Thoracic aorta (tissue), 2 donors: Measurements from ENCODE around the gene TAF1D. TPM values are rescaled to one million over a fixed set of nuclear protein-coding genes. Genes with fewer than 3 reads are reported as not detected.
A peak's percentile ranks its signal among the peaks of the same experiment; 100 is the strongest.

ENCODE experiments used
- ATAC-seq: fragments of 150-250 bp; one replicate; pipeline ENCODE4 v1.8.0; 2017; ENCODE audit warnings: low read depth; ENCODE audit not compliant: insufficient number of reproducible peaks, low FRiP score
- DNase-seq: peaks from one replicate; pipeline ENCODE4 v3.0.0-alpha.2; 2020; ENCODE audit warnings: low spot score
- H3K27ac ChIP-seq, 2 donors: fragments of 200-600 bp; sonication (generic); 1 replicate in 1 of 2; 2 replicates in 1 of 2; pipeline ENCODE4 v1.5.1; 2016; ENCODE audit warnings: mild to moderate bottlenecking in 2 of 2, moderate library complexity in 2 of 2
- H3K27me3 ChIP-seq: fragments of 200-600 bp; sonication (generic); replicated peaks from 2 replicates; pipeline ENCODE4 v1.6.0; 2016; ENCODE audit warnings: mild to moderate bottlenecking; ENCODE audit not compliant: insufficient read depth
- H3K36me3 ChIP-seq: fragments of 200-600 bp; sonication (generic); one replicate; pipeline ENCODE4 v1.5.1; 2016
- H3K4me1 ChIP-seq, 2 donors: fragments of 200-600 bp; sonication (generic); 1 replicate in 1 of 2; 2 replicates in 1 of 2; pipeline versions ENCODE4 v1.5.1 to v1.6.0; 2016; ENCODE audit warnings: low read depth in 2 of 2, mild to moderate bottlenecking in 1 of 2; ENCODE audit not compliant: control insufficient read depth in 1 of 2
- H3K4me3 ChIP-seq: fragments of 200-600 bp; sonication (generic); 2 replicates; pipeline ENCODE4 v1.5.1; 2016; ENCODE audit warnings: mild to moderate bottlenecking
- H3K9me3 ChIP-seq: fragments of 200-600 bp; sonication (generic); 2 replicates; pipeline ENCODE4 v1.5.1; 2016
- CTCF ChIP-seq: fragments of 200-600 bp; sonication (generic); IDR thresholded peaks from one replicate; pipeline ENCODE4 v1.5.1; 2019; ENCODE audit warnings: antibody characterized with exemption
- total RNA-seq, 2 donors: library from RNA; depleted of rRNA; stranded (reverse); fragments of >200 nt; gene quantifications; one replicate each; pipeline versions ENCODE4 v1.1.0 to v1.2.3, GENCODE V29; 2016

TAF1D gene
- total RNA-seq, 2 donors from 2014 or later = 99.4 to 231 TPM

GRCh38 chr11:93740730-93741093, 583 bp downstream of the TAF1D start:
- Histone ChIP-seq H3K9me3 (no peaks in the 10 kb centered on the region), H3K4me3 (peak overlapping the region; percentile 82), H3K36me3 (peaks cover 9% of the 10 kb centered on the region), H3K27ac (peak overlapping the region; percentile 81 to 96), H3K4me1 (peaks cover 24 to 61% of the 10 kb centered on the region in 2 donors), H3K27me3 (no peaks in the 10 kb centered on the region)
- no peak for ATAC-seq
- TF ChIP-seq CTCF = no peak
- no peak for DNase-seq

GRCh38 chr11:93740031-93740729, 1.1 kb downstream of the TAF1D start:
- Histone ChIP-seq H3K4me1 (peaks cover 24 to 56% of the 10 kb centered on the region in 2 donors), H3K9me3 (no peaks in the 10 kb centered on the region), H3K27me3 (no peaks in the 10 kb centered on the region), H3K27ac (no peak overlapping the region), H3K4me3 (peak overlapping the region; percentile 82), H3K36me3 (peaks cover 14% of the 10 kb centered on the region)
- ATAC-seq (no peak), DNase-seq (no peak)
- TF ChIP-seq CTCF = no peak

GRCh38 chr11:93738647-93739081, 2.6 kb downstream of the TAF1D start:
- H3K27me3 ChIP-seq = no peaks in the 10 kb centered on the region
- H3K36me3 ChIP-seq = peaks cover 25% of the 10 kb centered on the region
- ATAC-seq (no peak), DNase-seq (no peak)
- no peak overlapping the region for H3K27ac ChIP-seq
- peak overlapping the region; percentile 82 for H3K4me3 ChIP-seq
- H3K9me3 ChIP-seq = no peaks in the 10 kb centered on the region
- H3K4me1 ChIP-seq = peaks cover 24 to 42% of the 10 kb centered on the region in 2 donors
- TF ChIP-seq CTCF = no peak

- Histone ChIP-seq H3K4me1 (peaks cover 24 to 39% of the 10 kb centered on the region in 2 donors), H3K9me3 (no peaks in the 10 kb centered on the region), H3K27me3 (no peaks in the 10 kb centered on the region), H3K27ac (no peak overlapping the region), H3K36me3 (peaks cover 31% of the 10 kb centered on the region), H3K4me3 (peak overlapping the region; percentile 82)
- TF ChIP-seq CTCF = no peak
- no peak for ATAC-seq
- DNase-seq = no peak
Observed at GRCh38 chr11:93737904-93738612, 3.2 kb downstream of the TAF1D start.

GRCh38 chr11:93736129-93736528, 5.2 kb downstream of the TAF1D start:
- Histone ChIP-seq H3K9me3 (no peaks in the 10 kb centered on the region), H3K36me3 (peaks cover 46% of the 10 kb centered on the region), H3K4me3 (no peak overlapping the region), H3K4me1 (peaks cover 22 to 29% of the 10 kb centered on the region in 2 donors), H3K27ac (no peak overlapping the region), H3K27me3 (no peaks in the 10 kb centered on the region)
- ATAC-seq (no peak), DNase-seq (no peak)
- no peak for TF ChIP-seq CTCF
